Esophagus muscularis mucosa (tissue), 4 donors: Measurements from ENCODE around the gene PDX1. TPM values are rescaled to one million over a fixed set of nuclear protein-coding genes. Genes with fewer than 3 reads are reported as not detected.

Source experiments
- DNase-seq: peaks from one replicate; pipeline ENCODE4 v3.0.0-alpha.2; 2017; ENCODE audit errors: extremely low spot score
- H3K27ac ChIP-seq, 4 donors: fragments of 200-600 bp; sonication (generic); replicated peaks in 1 of 4; 1 replicate in 3 of 4; 2 replicates in 1 of 4; pipeline ENCODE4 v1.5.1; 2016 to 2019; ENCODE audit warnings: mild to moderate bottlenecking in 1 of 4
- H3K27me3 ChIP-seq, 4 donors: fragments of 200-600 bp; sonication (generic); one replicate each; pipeline versions ENCODE4 v1.5.1 to v1.6.0; 2016 to 2019
- H3K36me3 ChIP-seq, 4 donors: fragments of 200-600 bp; sonication (generic); one replicate each; pipeline ENCODE4 v1.5.1; 2016 to 2019
- H3K4me1 ChIP-seq, 4 donors: fragments of 200-600 bp; sonication (generic); one replicate each; pipeline ENCODE4 v1.5.1; 2016 to 2019
- H3K4me3 ChIP-seq, 4 donors: fragments of 200-600 bp; sonication (generic); 1 replicate in 2 of 4; 2 replicates in 2 of 4; pipeline ENCODE4 v1.5.1; 2016 to 2019; ENCODE audit warnings: mild to moderate bottlenecking in 4 of 4, moderate library complexity in 1 of 4
- H3K9me3 ChIP-seq, 4 donors: fragments of 200-600 bp; sonication (generic); 1 replicate in 3 of 4; 2 replicates in 1 of 4; pipeline ENCODE4 v1.5.1; 2016 to 2019
- EP300 ChIP-seq: sonication (generic); formaldehyde crosslinking; IDR thresholded peaks from one replicate; pipeline ENCODE4 v1.6.1; 2017; ENCODE audit warnings: antibody characterized with exemption
- POLR2A ChIP-seq: fragments of 450-650 bp; IDR thresholded peaks from one replicate; pipeline ENCODE4 v1.6.1; 2017; ENCODE audit warnings: antibody characterized with exemption, moderate library complexity, mild to moderate bottlenecking, low read depth
- POLR2AphosphoS5 ChIP-seq, 2 donors: sonication (generic); formaldehyde crosslinking; IDR thresholded peaks; one replicate each; pipeline ENCODE4 v1.6.1; 2017; ENCODE audit warnings: antibody characterized with exemption in 2 of 2
- WGBS: methylation state at CpG from one replicate; pipeline ENCODE4 v1.1.5; 2018; 5-methylcytosine and 5-hydroxymethylcytosine counted together
- intact Hi-C: fragments of 100-400 bp; cut with DNase I; formaldehyde crosslinking; loops from one replicate; pipeline ENCODE4 v1.15.1; 2023
- total RNA-seq, 4 donors: library from RNA; depleted of rRNA; stranded (reverse); fragments of >200 nt; gene quantifications; one replicate each; pipeline versions ENCODE4 v1.1.0 to v1.2.1, GENCODE V29; 2016
- TF ChIP-seq, protein P1 (sequence below), 3 experiments: fragments of 200-600 bp in 2 of 3; fragments of 450-650 bp in 1 of 3; sonication (generic) in 2 of 3; IDR thresholded peaks; one replicate each; pipeline ENCODE4 v1.5.1; 2017 to 2019; ENCODE audit warnings: antibody characterized with exemption in 3 of 3, mild to moderate bottlenecking in 2 of 3, moderate library complexity in 1 of 3

The PDX1 gene
- total RNA-seq, 4 donors from 2014 or later: not detected

DNA sequence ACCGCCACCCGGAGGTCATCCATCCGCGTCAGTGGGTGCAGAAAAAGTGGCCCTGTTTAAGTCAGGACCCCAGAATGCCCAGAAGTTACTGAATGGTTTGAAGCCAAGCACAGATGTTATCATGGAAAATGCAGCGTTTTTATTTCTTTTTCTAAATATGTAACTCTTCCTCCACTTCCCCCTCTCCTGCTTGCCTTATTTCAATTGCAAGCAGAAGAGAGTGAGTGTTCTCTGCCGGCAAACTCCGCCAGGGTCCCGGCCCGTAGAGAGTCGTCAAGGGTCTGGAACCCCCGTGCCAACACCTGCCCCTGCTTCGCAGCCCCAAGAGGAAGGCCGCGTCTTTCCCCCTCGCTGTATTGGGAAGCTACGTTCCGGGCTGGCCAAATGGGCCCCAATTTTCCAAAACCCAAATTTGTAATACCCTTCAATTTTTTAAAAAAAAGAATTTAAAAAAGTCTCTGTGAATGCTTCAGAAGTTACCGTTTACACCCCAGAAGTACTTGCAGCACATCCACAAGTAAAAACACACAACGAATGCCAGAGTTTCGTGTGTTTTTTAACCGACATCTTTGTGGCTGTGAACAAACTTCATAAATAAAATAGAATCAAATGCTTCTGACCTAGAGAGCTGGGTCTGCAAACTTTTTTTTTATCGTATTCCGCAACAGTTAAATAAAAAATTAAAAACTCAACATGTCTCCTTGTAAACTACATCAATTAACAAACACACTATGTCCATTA is 712 bp upstream of the PDX1 start:
- Histone ChIP-seq H3K27ac (no peak overlapping the region), H3K9me3 (no peaks in the 10 kb centered on the region), H3K4me1 (peaks cover 25 to 64% (median 57%) of the 10 kb centered on the region in 4 donors), H3K27me3 (peaks cover 4 to 100% (median 78%) of the 10 kb centered on the region in 4 donors), H3K4me3 (peak overlapping the region in 2 of 4 donors; percentile 41 to 51), H3K36me3 (no peaks in the 10 kb centered on the region)
- no peak for DNase-seq
- WGBS: 12% methylated on average over 23 of the region's 23 CpGs
- TF ChIP-seq, protein P1, sequence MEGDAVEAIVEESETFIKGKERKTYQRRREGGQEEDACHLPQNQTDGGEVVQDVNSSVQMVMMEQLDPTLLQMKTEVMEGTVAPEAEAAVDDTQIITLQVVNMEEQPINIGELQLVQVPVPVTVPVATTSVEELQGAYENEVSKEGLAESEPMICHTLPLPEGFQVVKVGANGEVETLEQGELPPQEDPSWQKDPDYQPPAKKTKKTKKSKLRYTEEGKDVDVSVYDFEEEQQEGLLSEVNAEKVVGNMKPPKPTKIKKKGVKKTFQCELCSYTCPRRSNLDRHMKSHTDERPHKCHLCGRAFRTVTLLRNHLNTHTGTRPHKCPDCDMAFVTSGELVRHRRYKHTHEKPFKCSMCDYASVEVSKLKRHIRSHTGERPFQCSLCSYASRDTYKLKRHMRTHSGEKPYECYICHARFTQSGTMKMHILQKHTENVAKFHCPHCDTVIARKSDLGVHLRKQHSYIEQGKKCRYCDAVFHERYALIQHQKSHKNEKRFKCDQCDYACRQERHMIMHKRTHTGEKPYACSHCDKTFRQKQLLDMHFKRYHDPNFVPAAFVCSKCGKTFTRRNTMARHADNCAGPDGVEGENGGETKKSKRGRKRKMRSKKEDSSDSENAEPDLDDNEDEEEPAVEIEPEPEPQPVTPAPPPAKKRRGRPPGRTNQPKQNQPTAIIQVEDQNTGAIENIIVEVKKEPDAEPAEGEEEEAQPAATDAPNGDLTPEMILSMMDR (IDR thresholded peaks at IDR 0.05): no peak
- no peak for TF ChIP-seq POLR2A
- TF ChIP-seq EP300: no peak
- TF ChIP-seq POLR2AphosphoS5 (IDR thresholded peaks at IDR 0.05): no peak
- intact Hi-C loops: no loop called here

DNA sequence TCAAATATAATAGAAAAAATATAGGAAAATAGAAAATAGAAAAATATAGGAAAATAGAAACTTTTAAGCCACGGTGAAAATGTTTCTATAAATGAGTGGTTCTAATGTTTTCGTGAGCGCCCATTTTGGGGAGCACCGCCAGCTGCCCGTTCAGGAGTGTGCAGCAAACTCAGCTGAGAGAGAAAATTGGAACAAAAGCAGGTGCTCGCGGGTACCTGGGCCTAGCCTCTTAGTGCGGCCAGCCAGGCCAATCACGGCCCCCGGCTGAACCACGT is 204 bp upstream of the PDX1 start:
- no peak for DNase-seq
- Histone ChIP-seq H3K9me3 (no peaks in the 10 kb centered on the region), H3K36me3 (no peaks in the 10 kb centered on the region), H3K27ac (no peak overlapping the region), H3K4me3 (peak overlapping the region; percentile 41 to 55 (median 50)), H3K4me1 (peaks cover 25 to 69% (median 61%) of the 10 kb centered on the region in 4 donors), H3K27me3 (peaks cover 4 to 100% (median 80%) of the 10 kb centered on the region in 4 donors)
- intact Hi-C loops: no loop called here
- no peak for TF ChIP-seq POLR2AphosphoS5 (IDR thresholded peaks at IDR 0.05)
- TF ChIP-seq EP300: no peak
- TF ChIP-seq POLR2A: no peak
- TF ChIP-seq, protein P1 (IDR thresholded peaks at IDR 0.05): no peak
- 5% methylated on average over 11 of the region's 11 CpGs for WGBS

DNA sequence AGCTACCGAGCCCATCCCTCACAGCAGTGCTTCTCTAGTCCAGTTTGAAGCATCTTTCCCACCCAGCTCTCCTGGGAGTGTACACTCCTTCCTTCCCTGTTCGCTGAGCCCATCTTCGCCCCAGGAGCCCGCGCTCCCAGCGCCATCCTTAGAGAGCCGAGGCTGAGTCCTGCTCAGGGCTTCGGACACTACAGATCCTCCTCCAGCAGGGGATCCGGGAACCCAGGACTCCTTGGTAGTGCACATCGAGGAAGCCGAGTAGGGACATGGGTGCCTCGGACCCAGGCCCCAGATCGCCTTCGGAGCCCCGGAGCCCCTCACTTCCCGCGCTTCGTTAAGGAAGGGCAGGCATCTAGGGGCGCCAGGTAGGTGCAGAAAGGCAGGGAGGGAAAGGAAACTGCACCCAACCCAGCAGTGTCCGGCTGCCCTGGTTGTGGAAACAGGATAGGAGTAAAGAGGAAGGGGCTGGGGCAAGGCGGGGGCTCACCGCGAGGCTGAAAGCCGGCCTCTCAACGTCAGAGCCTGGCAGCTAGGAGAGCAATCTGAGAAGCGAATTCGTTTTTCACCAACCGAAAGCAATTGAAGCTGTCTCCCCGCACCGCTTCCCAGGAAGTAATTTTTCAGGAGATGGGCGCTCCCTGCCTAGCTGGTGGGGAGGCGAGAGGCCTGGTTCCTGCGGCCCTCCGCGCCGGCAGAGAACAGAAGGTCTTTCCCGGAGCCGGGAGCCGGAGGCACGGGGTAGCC is 1.0 kb downstream of the PDX1 start:
- DNase-seq: no peak
- TF ChIP-seq, protein P1 (IDR thresholded peaks at IDR 0.05): no peak
- TF ChIP-seq POLR2AphosphoS5 (IDR thresholded peaks at IDR 0.05): no peak
- TF ChIP-seq POLR2A: no peak
- TF ChIP-seq EP300: no peak
- H3K4me3 ChIP-seq: peak overlapping the region; percentile 41 to 55 (median 50)
- intact Hi-C loops: no loop called here
- 4% methylated on average over 28 of the region's 40 CpGs for WGBS
- peaks cover 25 to 73% (median 61%) of the 10 kb centered on the region in 4 donors for H3K4me1 ChIP-seq
- H3K36me3 ChIP-seq: no peaks in the 10 kb centered on the region
- H3K9me3 ChIP-seq: no peaks in the 10 kb centered on the region
- H3K27ac ChIP-seq: no peak overlapping the region
- peaks cover 4 to 100% (median 83%) of the 10 kb centered on the region in 4 donors for H3K27me3 ChIP-seq

DNA sequence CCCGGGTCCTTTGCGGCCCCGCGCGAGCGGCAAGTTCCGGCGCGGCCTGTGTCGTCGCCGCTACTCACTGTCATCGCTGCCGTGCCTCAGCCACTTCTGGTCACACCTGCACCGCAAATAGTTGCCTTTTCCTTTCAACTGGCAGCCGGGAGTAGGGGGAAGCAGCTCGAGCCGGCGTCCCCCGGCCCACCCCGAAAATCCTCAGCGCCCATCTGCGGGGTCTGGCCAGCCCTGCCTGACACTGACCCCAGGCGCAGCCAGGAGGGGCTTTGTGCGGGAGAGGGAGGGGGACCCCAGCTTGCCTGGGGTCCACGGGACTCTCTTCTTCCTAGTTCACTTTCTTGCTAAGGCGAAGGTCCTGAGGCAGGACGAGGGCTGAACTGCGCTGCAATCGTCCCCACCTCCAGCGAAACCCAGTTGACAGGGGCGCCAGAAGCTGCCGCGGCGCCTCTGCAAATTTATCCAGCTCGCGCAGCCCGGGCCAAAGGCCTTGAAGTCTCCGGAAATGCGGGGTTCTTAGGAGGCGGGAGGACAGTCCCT is 1.7 kb downstream of the PDX1 start:
- no peaks in the 10 kb centered on the region for H3K36me3 ChIP-seq
- 9% methylated on average over 4 of the region's 41 CpGs for WGBS
- intact Hi-C loops: no loop called here
- H3K27me3 ChIP-seq: peaks cover 4 to 100% (median 86%) of the 10 kb centered on the region in 4 donors
- H3K4me3 ChIP-seq: peak overlapping the region; percentile 41 to 55 (median 50)
- no peak for DNase-seq
- TF ChIP-seq, protein P1 (IDR thresholded peaks at IDR 0.05): no peak
- TF ChIP-seq POLR2A: no peak
- no peak for TF ChIP-seq EP300
- TF ChIP-seq POLR2AphosphoS5 (IDR thresholded peaks at IDR 0.05): no peak
- no peaks in the 10 kb centered on the region for H3K9me3 ChIP-seq
- peaks cover 25 to 77% (median 62%) of the 10 kb centered on the region in 4 donors for H3K4me1 ChIP-seq
- H3K27ac ChIP-seq: no peak overlapping the region
